ENCODE data around the gene FOXS1.

The FOXS1 gene

GRCh38 chr20:31860390-31861134 lies 15.2 kb upstream of the FOXS1 start:
- WGBS (ENCODE audit: extremely low coverage, insufficient coverage, insufficient read length), result no CpG with 5 or more reads among the region's 15 CpGs
- H3K4ac ChIP-seq (ENCODE audit: low read depth, low read length), result no peak overlapping the region
- DNase-seq, result peak; percentile 77 to 86

GRCh38 chr20:31859998-31860380 lies 14.6 kb upstream of the FOXS1 start:
- no peaks in the 10 kb centered on the region for H3K36me3 ChIP-seq (ENCODE audit: control insufficient read depth in 1 of 2, insufficient read depth in 2 of 2, low read length in 2 of 2)
- no peak for DNase-seq
- no CpG with 5 or more reads among the region's 7 CpGs for WGBS (ENCODE audit: extremely low coverage, insufficient coverage, insufficient read length)
- H3K4ac ChIP-seq (ENCODE audit: low read depth, low read length), result no peak overlapping the region
- no peak overlapping the region for H4K12ac ChIP-seq (ENCODE audit: low read depth, low read length)
- H2AK5ac ChIP-seq (ENCODE audit: low read length), result no peak overlapping the region
- H3K18ac ChIP-seq (ENCODE audit: low read length), result no peak overlapping the region
- no peak overlapping the region for H2AFZ ChIP-seq (ENCODE audit: insufficient read depth, low read length, poor library complexity)
- H3K4me1 ChIP-seq (ENCODE audit: control insufficient read depth in 1 of 2, insufficient read depth in 2 of 2, low read length in 2 of 2), result peaks cover 12 to 14% of the 10 kb centered on the region in 2 experiments
- no peak overlapping the region for H3K23ac ChIP-seq (ENCODE audit: low read length)
- no peak overlapping the region for H3K4me3 ChIP-seq (ENCODE audit: low read depth, low read length)
- no peak overlapping the region for H3K9ac ChIP-seq (ENCODE audit: low read length)
- H3K79me2 ChIP-seq (ENCODE audit: control insufficient read depth, insufficient read depth, low read length, poor library complexity), result no peaks in the 10 kb centered on the region
- no peaks in the 10 kb centered on the region for H3K9me3 ChIP-seq (ENCODE audit: insufficient read depth, low read depth, low read length)
- H4K91ac ChIP-seq (ENCODE audit: low read depth, low read length), result no peak overlapping the region
- H3K79me1 ChIP-seq (ENCODE audit: low read length), result no peaks in the 10 kb centered on the region
- no peak overlapping the region for H2BK12ac ChIP-seq (ENCODE audit: low read length)
- H4K8ac ChIP-seq (ENCODE audit: low read depth, low read length), result no peak overlapping the region
- H2BK120ac ChIP-seq (ENCODE audit: insufficient read depth, low read length, poor library complexity), result no peak overlapping the region
- H3K27me3 ChIP-seq (ENCODE audit: insufficient read depth, low read length), result no peaks in the 10 kb centered on the region
- no peak overlapping the region for H3K4me2 ChIP-seq (ENCODE audit: low read length)
- H3K14ac ChIP-seq (ENCODE audit: low read length), result no peak overlapping the region
- no peak overlapping the region for H3K27ac ChIP-seq (ENCODE audit: low read depth, low read length)
- H2BK5ac ChIP-seq (ENCODE audit: low read depth, low read length, poor library complexity), result no peak overlapping the region

More at GRCh38 chr20:31860390-31861134, 15.2 kb upstream of the FOXS1 start:
- Histone ChIP-seq H2BK5ac (ENCODE audit: low read depth, low read length, poor library complexity) (no peak overlapping the region), H4K91ac (ENCODE audit: low read depth, low read length) (no peak overlapping the region), H3K18ac (ENCODE audit: low read length) (no peak overlapping the region), H3K9me3 (ENCODE audit: insufficient read depth, low read depth, low read length) (no peaks in the 10 kb centered on the region), H3K36me3 (ENCODE audit: control insufficient read depth in 1 of 2, insufficient read depth in 2 of 2, low read length in 2 of 2) (no peaks in the 10 kb centered on the region), H2BK12ac (ENCODE audit: low read length) (no peak overlapping the region), H3K23ac (ENCODE audit: low read length) (no peak overlapping the region), H3K14ac (ENCODE audit: low read length) (no peak overlapping the region), H3K27ac (ENCODE audit: low read depth, low read length) (no peak overlapping the region), H2AFZ (ENCODE audit: insufficient read depth, low read length, poor library complexity) (peak overlapping the region; percentile 59), H3K79me2 (ENCODE audit: control insufficient read depth, insufficient read depth, low read length, poor library complexity) (no peaks in the 10 kb centered on the region), H3K4me3 (ENCODE audit: low read depth, low read length) (no peak overlapping the region), H2BK120ac (ENCODE audit: insufficient read depth, low read length, poor library complexity) (no peak overlapping the region), H3K4me1 (ENCODE audit: control insufficient read depth in 1 of 2, insufficient read depth in 2 of 2, low read length in 2 of 2) (peaks cover 12 to 14% of the 10 kb centered on the region in 2 experiments), H4K8ac (ENCODE audit: low read depth, low read length) (peak overlapping the region; percentile 10), H3K9ac (ENCODE audit: low read length) (no peak overlapping the region), H3K4me2 (ENCODE audit: low read length) (peak overlapping the region; percentile 87), H3K27me3 (ENCODE audit: insufficient read depth, low read length) (no peaks in the 10 kb centered on the region), H2AK5ac (ENCODE audit: low read length) (no peak overlapping the region), H4K12ac (ENCODE audit: low read depth, low read length) (no peak overlapping the region), H3K79me1 (ENCODE audit: low read length) (no peaks in the 10 kb centered on the region)

- Histone ChIP-seq H4K91ac (ENCODE audit: low read depth, low read length) (no peak overlapping the region), H2AK5ac (ENCODE audit: low read length) (no peak overlapping the region), H3K18ac (ENCODE audit: low read length) (no peak overlapping the region), H3K27me3 (ENCODE audit: insufficient read depth, low read length) (no peaks in the 10 kb centered on the region), H3K79me1 (ENCODE audit: low read length) (no peaks in the 10 kb centered on the region), H3K23ac (ENCODE audit: low read length) (no peak overlapping the region), H4K12ac (ENCODE audit: low read depth, low read length) (no peak overlapping the region), H3K4me1 (ENCODE audit: control insufficient read depth in 1 of 2, insufficient read depth in 2 of 2, low read length in 2 of 2) (peaks cover 12 to 14% of the 10 kb centered on the region in 2 experiments), H2BK5ac (ENCODE audit: low read depth, low read length, poor library complexity) (no peak overlapping the region), H3K27ac (ENCODE audit: low read depth, low read length) (no peak overlapping the region), H3K14ac (ENCODE audit: low read length) (no peak overlapping the region), H3K36me3 (ENCODE audit: control insufficient read depth in 1 of 2, insufficient read depth in 2 of 2, low read length in 2 of 2) (no peaks in the 10 kb centered on the region), H3K4me3 (ENCODE audit: low read depth, low read length) (no peak overlapping the region), H3K79me2 (ENCODE audit: control insufficient read depth, insufficient read depth, low read length, poor library complexity) (no peaks in the 10 kb centered on the region), H2AFZ (ENCODE audit: insufficient read depth, low read length, poor library complexity) (no peak overlapping the region), H3K9me3 (ENCODE audit: insufficient read depth, low read depth, low read length) (no peaks in the 10 kb centered on the region), H3K9ac (ENCODE audit: low read length) (no peak overlapping the region), H2BK120ac (ENCODE audit: insufficient read depth, low read length, poor library complexity) (no peak overlapping the region), H3K4ac (ENCODE audit: low read depth, low read length) (no peak overlapping the region), H4K8ac (ENCODE audit: low read depth, low read length) (no peak overlapping the region), H2BK12ac (ENCODE audit: low read length) (no peak overlapping the region), H3K4me2 (ENCODE audit: low read length) (no peak overlapping the region)
- WGBS (ENCODE audit: extremely low coverage, insufficient coverage, insufficient read length), result no CpG with 5 or more reads among the region's 5 CpGs
- DNase-seq, result no peak
Observed at GRCh38 chr20:31859266-31859997, 14.0 kb upstream of the FOXS1 start.

GRCh38 chr20:31858760-31859083 lies 13.3 kb upstream of the FOXS1 start:
- Histone ChIP-seq H2BK12ac (ENCODE audit: low read length) (no peak overlapping the region), H3K79me2 (ENCODE audit: control insufficient read depth, insufficient read depth, low read length, poor library complexity) (no peaks in the 10 kb centered on the region), H2BK5ac (ENCODE audit: low read depth, low read length, poor library complexity) (no peak overlapping the region), H3K18ac (ENCODE audit: low read length) (no peak overlapping the region), H3K14ac (ENCODE audit: low read length) (no peak overlapping the region), H3K27ac (ENCODE audit: low read depth, low read length) (no peak overlapping the region), H3K9ac (ENCODE audit: low read length) (no peak overlapping the region), H3K36me3 (ENCODE audit: control insufficient read depth in 1 of 2, insufficient read depth in 2 of 2, low read length in 2 of 2) (no peaks in the 10 kb centered on the region), H2BK120ac (ENCODE audit: insufficient read depth, low read length, poor library complexity) (no peak overlapping the region), H3K79me1 (ENCODE audit: low read length) (no peaks in the 10 kb centered on the region), H4K8ac (ENCODE audit: low read depth, low read length) (no peak overlapping the region), H3K4me1 (ENCODE audit: control insufficient read depth in 1 of 2, insufficient read depth in 2 of 2, low read length in 2 of 2) (peaks cover 12 to 14% of the 10 kb centered on the region in 2 experiments), H4K12ac (ENCODE audit: low read depth, low read length) (no peak overlapping the region), H3K23ac (ENCODE audit: low read length) (no peak overlapping the region), H3K4me2 (ENCODE audit: low read length) (no peak overlapping the region), H3K27me3 (ENCODE audit: insufficient read depth, low read length) (no peaks in the 10 kb centered on the region), H2AK5ac (ENCODE audit: low read length) (no peak overlapping the region), H2AFZ (ENCODE audit: insufficient read depth, low read length, poor library complexity) (no peak overlapping the region), H3K4me3 (ENCODE audit: low read depth, low read length) (no peak overlapping the region), H3K9me3 (ENCODE audit: insufficient read depth, low read depth, low read length) (no peaks in the 10 kb centered on the region), H3K4ac (ENCODE audit: low read depth, low read length) (no peak overlapping the region), H4K91ac (ENCODE audit: low read depth, low read length) (no peak overlapping the region)
- no CpG with 5 or more reads among the region's 3 CpGs for WGBS (ENCODE audit: extremely low coverage, insufficient coverage, insufficient read length)
- DNase-seq, result no peak
